H9 (cell line): ENCODE results near the gene ENPP1. TPM values are rescaled to one million over a fixed set of nuclear protein-coding genes. Genes with fewer than 3 reads are reported as not detected.
"Not testable (repeated sequence)": the region's sequence is repeated elsewhere in the genome, so short reads cannot be mapped to it uniquely, and the experiment has no call there.

ENCODE experiments used
- DNase-seq: peaks from one replicate; pipeline ENCODE4 v3.0.0-alpha.2; 2017
- H2AFZ ChIP-seq: one replicate; pipeline ENCODE4 v1.6.1; 2013; ENCODE audit warnings: mild to moderate bottlenecking, low read length, control low read depth, moderate library complexity
- H2AK5ac ChIP-seq: 2 replicates; pipeline ENCODE4 v1.6.1; 2013; ENCODE audit warnings: low read length, control low read depth, mixed read lengths; ENCODE audit not compliant: insufficient read length
- H2BK120ac ChIP-seq: one replicate; pipeline ENCODE4 v1.6.1; 2013; ENCODE audit warnings: low read depth, mild to moderate bottlenecking, low read length, control low read depth, inconsistent platforms; ENCODE audit not compliant: poor library complexity, severe bottlenecking
- H2BK12ac ChIP-seq: 2 replicates; pipeline ENCODE4 v1.6.1; 2013; ENCODE audit warnings: low read length, control low read depth, mixed read lengths, low read depth; ENCODE audit not compliant: insufficient read length
- H2BK15ac ChIP-seq: 2 replicates; pipeline ENCODE4 v1.6.1; 2013; ENCODE audit warnings: low read depth, low read length, control low read depth
- H2BK20ac ChIP-seq: one replicate; pipeline ENCODE4 v1.6.1; 2013; ENCODE audit warnings: low read depth, mild to moderate bottlenecking, low read length, control low read depth, inconsistent platforms; ENCODE audit not compliant: poor library complexity, severe bottlenecking
- H2BK5ac ChIP-seq: 2 replicates; pipeline ENCODE4 v1.6.1; 2013; ENCODE audit warnings: low read length, control low read depth, mixed read lengths; ENCODE audit not compliant: insufficient read length
- H3K14ac ChIP-seq: 2 replicates; pipeline ENCODE4 v1.6.1; 2013; ENCODE audit warnings: low read length, control low read depth; ENCODE audit not compliant: insufficient read depth
- H3K18ac ChIP-seq: 2 replicates; pipeline ENCODE4 v1.6.1; 2013; ENCODE audit warnings: low read depth, mild to moderate bottlenecking, mixed read lengths, low read length, control low read depth; ENCODE audit not compliant: insufficient read length
- H3K23ac ChIP-seq: 2 replicates; pipeline ENCODE4 v1.6.1; 2013; ENCODE audit warnings: low read length, control low read depth, mixed read lengths, low read depth; ENCODE audit not compliant: insufficient read length
- H3K23me2 ChIP-seq: 2 replicates; pipeline ENCODE4 v1.6.1; 2013; ENCODE audit warnings: low read depth, mild to moderate bottlenecking, mixed read lengths, low read length, control low read depth; ENCODE audit not compliant: insufficient read length, poor library complexity, severe bottlenecking
- H3K27ac ChIP-seq: 2 replicates; pipeline ENCODE4 v1.5.1; 2013; ENCODE audit warnings: low read length, control low read depth, mixed read lengths, low read depth; ENCODE audit not compliant: insufficient read length
- H3K27me3 ChIP-seq: 2 replicates; pipeline ENCODE4 v1.6.1; 2013; ENCODE audit warnings: low read length, control low read depth, inconsistent platforms; ENCODE audit not compliant: insufficient read depth
- H3K4ac ChIP-seq: 2 replicates; pipeline ENCODE4 v1.6.1; 2013; ENCODE audit warnings: low read depth, mild to moderate bottlenecking, control low read depth, inconsistent platforms, low read length, moderate library complexity
- H3K4me1 ChIP-seq: 2 replicates; pipeline ENCODE4 v1.6.1; 2013; ENCODE audit warnings: low read length, control low read depth, inconsistent platforms; ENCODE audit not compliant: insufficient read depth
- H3K4me2 ChIP-seq: 2 replicates; pipeline ENCODE4 v1.6.1; 2013; ENCODE audit warnings: low read length, control low read depth, mixed read lengths; ENCODE audit not compliant: insufficient read length, insufficient read depth
- H3K56ac ChIP-seq: 2 replicates; pipeline ENCODE4 v1.6.1; 2013; ENCODE audit warnings: low read depth, mild to moderate bottlenecking, mixed read lengths, low read length, control low read depth; ENCODE audit not compliant: insufficient read length
- H3K79me1 ChIP-seq: 2 replicates; pipeline ENCODE4 v1.6.1; 2013; ENCODE audit warnings: low read depth, mild to moderate bottlenecking, moderate library complexity, low read length, control low read depth, inconsistent platforms; ENCODE audit not compliant: insufficient read depth, poor library complexity, severe bottlenecking
- H3K79me2 ChIP-seq: 2 replicates; pipeline ENCODE4 v1.6.1; 2013; ENCODE audit warnings: low read length, control low read depth, inconsistent platforms; ENCODE audit not compliant: insufficient read depth
- H3K9ac ChIP-seq: 2 replicates; pipeline ENCODE4 v1.6.1; 2013; ENCODE audit warnings: low read length, control low read depth, mixed read lengths; ENCODE audit not compliant: insufficient read length; ENCODE audit errors: extremely low read depth
- H3K9me3 ChIP-seq: one replicate; pipeline ENCODE4 v1.6.1; 2013; ENCODE audit warnings: low read depth, low read length, inconsistent platforms; ENCODE audit not compliant: control insufficient read depth
- H3T11ph ChIP-seq: one replicate; pipeline ENCODE4 v1.6.1; 2013; ENCODE audit warnings: mild to moderate bottlenecking, low read length, control low read depth, inconsistent platforms
- H4K20me1 ChIP-seq: one replicate; pipeline ENCODE4 v1.6.1; 2013; ENCODE audit not compliant: control insufficient read depth, insufficient read length, insufficient read depth
- H4K5ac ChIP-seq: 2 replicates; pipeline ENCODE4 v1.6.1; 2013; ENCODE audit warnings: low read depth, mild to moderate bottlenecking, mixed read lengths, low read length, control low read depth; ENCODE audit not compliant: insufficient read length
- H4K8ac ChIP-seq: replicated peaks from 2 replicates; pipeline ENCODE4 v1.6.1; 2013; ENCODE audit warnings: low read length, control low read depth, mixed read lengths, low read depth; ENCODE audit not compliant: insufficient read length
- H4K91ac ChIP-seq: 2 replicates; pipeline ENCODE4 v1.6.1; 2013; ENCODE audit warnings: low read depth, mild to moderate bottlenecking, moderate library complexity, mixed read lengths, low read length, control low read depth; ENCODE audit not compliant: insufficient read length
- H3K27ac Mint-ChIP-seq, 3 experiments: 2 replicates in 2 of 3; 3 replicates in 1 of 3; pipeline ENCODE4 v1.8.0; 2020 to 2021; ENCODE audit warnings: mixed read lengths in 3 of 3, mild to moderate bottlenecking in 1 of 3, moderate library complexity in 1 of 3
- H3K27me3 Mint-ChIP-seq: 2 replicates; pipeline ENCODE4 v1.8.0; 2021; ENCODE audit warnings: low read depth, mild to moderate bottlenecking, moderate library complexity, mixed read lengths
- H3K36me3 Mint-ChIP-seq, 3 experiments: 2 replicates in 2 of 3; 3 replicates in 1 of 3; pipeline ENCODE4 v1.8.0; 2020 to 2021; ENCODE audit warnings: low read depth in 3 of 3, mixed read lengths in 3 of 3; ENCODE audit not compliant: insufficient read depth in 1 of 3
- H3K4me1 Mint-ChIP-seq, 2 experiments: 2 replicates each; pipeline ENCODE4 v1.8.0; 2020; ENCODE audit warnings: mixed read lengths in 2 of 2
- H3K4me3 Mint-ChIP-seq, 2 experiments: 2 replicates in 1 of 2; 3 replicates in 1 of 2; pipeline ENCODE4 v1.8.0; 2020 to 2021; ENCODE audit warnings: mild to moderate bottlenecking in 2 of 2, mixed read lengths in 2 of 2, moderate library complexity in 1 of 2
- H3K9me3 Mint-ChIP-seq, 2 experiments: 2 replicates in 1 of 2; 3 replicates in 1 of 2; pipeline ENCODE4 v1.8.0; 2020; ENCODE audit warnings: mild to moderate bottlenecking in 2 of 2, mixed read lengths in 2 of 2, moderate library complexity in 1 of 2
- WGBS: extraction: QIAGEN DNeasy Blood & Tissue Kit; methylation state at CpG from one replicate; pipeline ENCODE4 v1.1.7; 2013; ENCODE audit warnings: missing lambda C conversion rate, low lambda C conversion rate, mixed read lengths; ENCODE audit not compliant: insufficient read length; ENCODE audit errors: extremely low coverage; 5-methylcytosine and 5-hydroxymethylcytosine counted together
- total RNA-seq: library from RNA; stranded (reverse); gene quantifications from 2 replicates; pipeline ENCODE4 v1.2.1, GENCODE V29; 2021
- TF ChIP-seq, protein P1 (sequence below): fragments of 200-600 bp; sonication (generic); conservative IDR thresholded peaks from 3 replicates; pipeline ENCODE4 v1.8.0; 2021; ENCODE audit warnings: antibody characterized with exemption, mild to moderate bottlenecking

The ENPP1 gene
- total RNA-seq, 1 experiment from 2014 or later: 22.5 TPM

DNA sequence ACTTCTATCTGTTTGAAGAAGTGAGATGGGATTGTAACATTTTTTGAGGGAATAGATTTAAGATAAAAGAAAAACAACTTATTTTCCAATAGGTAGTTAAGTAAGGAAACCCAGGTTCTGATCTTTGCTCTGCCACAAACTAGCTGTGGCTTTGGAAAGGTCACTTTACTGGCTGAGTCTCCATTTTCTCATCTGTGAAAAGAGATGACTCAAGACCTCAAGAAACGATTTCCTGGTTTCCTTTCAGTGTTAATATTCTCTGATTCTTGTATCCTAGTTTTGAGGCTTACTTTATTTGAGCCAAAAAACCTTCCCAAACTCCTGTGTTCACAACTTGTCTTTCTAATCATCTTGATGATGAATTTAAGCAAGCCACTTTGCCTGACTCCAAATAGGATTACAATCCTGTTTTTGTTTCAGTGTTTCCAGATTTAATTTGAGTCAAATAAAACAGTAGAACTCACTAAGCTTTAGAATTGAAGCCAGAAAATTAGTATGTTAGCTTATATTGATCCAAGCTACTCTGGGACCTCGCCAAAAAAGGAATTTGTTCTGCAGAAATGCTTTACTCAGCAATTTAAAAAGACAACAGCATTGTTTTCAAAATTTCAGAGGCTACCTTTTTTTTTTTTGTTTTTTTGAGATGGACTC is 51.1 kb downstream of the ENPP1 start:
- H2BK20ac ChIP-seq: no peak overlapping the region
- H3K9me3 Mint-ChIP-seq: no peaks in the 10 kb centered on the region
- H4K5ac ChIP-seq: no peak overlapping the region
- H3K4me2 ChIP-seq: no peak overlapping the region
- H3K56ac ChIP-seq: no peak overlapping the region
- H3T11ph ChIP-seq: no peak overlapping the region
- H2BK12ac ChIP-seq: no peak overlapping the region
- no peaks in the 10 kb centered on the region for H4K20me1 ChIP-seq
- H3K4ac ChIP-seq: no peak overlapping the region
- no CpG with 5 or more reads among the region's 2 CpGs for WGBS
- no peak for DNase-seq
- TF ChIP-seq, protein P1, sequence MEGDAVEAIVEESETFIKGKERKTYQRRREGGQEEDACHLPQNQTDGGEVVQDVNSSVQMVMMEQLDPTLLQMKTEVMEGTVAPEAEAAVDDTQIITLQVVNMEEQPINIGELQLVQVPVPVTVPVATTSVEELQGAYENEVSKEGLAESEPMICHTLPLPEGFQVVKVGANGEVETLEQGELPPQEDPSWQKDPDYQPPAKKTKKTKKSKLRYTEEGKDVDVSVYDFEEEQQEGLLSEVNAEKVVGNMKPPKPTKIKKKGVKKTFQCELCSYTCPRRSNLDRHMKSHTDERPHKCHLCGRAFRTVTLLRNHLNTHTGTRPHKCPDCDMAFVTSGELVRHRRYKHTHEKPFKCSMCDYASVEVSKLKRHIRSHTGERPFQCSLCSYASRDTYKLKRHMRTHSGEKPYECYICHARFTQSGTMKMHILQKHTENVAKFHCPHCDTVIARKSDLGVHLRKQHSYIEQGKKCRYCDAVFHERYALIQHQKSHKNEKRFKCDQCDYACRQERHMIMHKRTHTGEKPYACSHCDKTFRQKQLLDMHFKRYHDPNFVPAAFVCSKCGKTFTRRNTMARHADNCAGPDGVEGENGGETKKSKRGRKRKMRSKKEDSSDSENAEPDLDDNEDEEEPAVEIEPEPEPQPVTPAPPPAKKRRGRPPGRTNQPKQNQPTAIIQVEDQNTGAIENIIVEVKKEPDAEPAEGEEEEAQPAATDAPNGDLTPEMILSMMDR: no peak
- peaks cover 12 to 19% of the 10 kb centered on the region in 2 experiments for H3K4me1 Mint-ChIP-seq
- no peaks in the 10 kb centered on the region for H3K4me1 ChIP-seq
- H3K27ac ChIP-seq: no peak overlapping the region
- H3K23me2 ChIP-seq: no peaks in the 10 kb centered on the region
- no peaks in the 10 kb centered on the region for H3K27me3 ChIP-seq
- no peak overlapping the region for H2BK5ac ChIP-seq
- no peaks in the 10 kb centered on the region for H3K79me2 ChIP-seq
- peak overlapping the region in 1 of 3 experiments; percentile 41; a peak in 1 of 7 replicates for H3K27ac Mint-ChIP-seq
- H2BK15ac ChIP-seq: no peak overlapping the region
- H3K9ac ChIP-seq: no peak overlapping the region
- no peak overlapping the region for H4K91ac ChIP-seq
- H3K27me3 Mint-ChIP-seq: no peaks in the 10 kb centered on the region
- peaks cover 34 to 37% (median 35%) of the 10 kb centered on the region in 3 experiments for H3K36me3 Mint-ChIP-seq
- no peaks in the 10 kb centered on the region for H3K9me3 ChIP-seq
- no peak overlapping the region for H4K8ac ChIP-seq
- no peak overlapping the region for H3K4me3 Mint-ChIP-seq
- H2BK120ac ChIP-seq: no peak overlapping the region
- H3K18ac ChIP-seq: no peak overlapping the region
- no peak overlapping the region for H2AK5ac ChIP-seq
- H3K23ac ChIP-seq: no peak overlapping the region
- H3K79me1 ChIP-seq: no peaks in the 10 kb centered on the region
- H2AFZ ChIP-seq: no peak overlapping the region
- H3K14ac ChIP-seq: no peak overlapping the region

DNA sequence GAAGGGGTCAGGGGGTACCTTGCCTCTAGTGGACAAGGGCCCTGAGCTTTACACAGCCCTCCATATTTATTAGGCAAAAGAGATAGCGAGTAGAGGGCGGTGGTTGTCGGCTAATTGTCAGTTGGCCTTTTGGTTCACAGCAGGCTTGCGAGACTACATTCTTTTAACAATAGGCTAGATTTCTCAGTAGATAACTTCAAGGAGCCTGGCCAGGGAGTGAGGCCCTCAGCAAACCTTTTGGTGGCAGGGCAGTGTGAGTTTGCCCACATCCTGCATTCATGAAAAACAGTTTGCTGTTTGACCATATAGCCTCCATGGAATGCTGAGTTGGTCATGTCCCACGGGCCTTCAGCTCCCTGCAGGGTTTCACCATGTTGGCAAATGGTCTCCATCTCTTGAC is 51.8 kb downstream of the ENPP1 start:
- H3K4me3 Mint-ChIP-seq, H3K27me3 Mint-ChIP-seq, H3K18ac ChIP-seq, H3K27ac ChIP-seq, H4K91ac ChIP-seq, H3K4me1 ChIP-seq, H3K14ac ChIP-seq, H3K4ac ChIP-seq, H3K9ac ChIP-seq, H2BK120ac ChIP-seq, H2BK15ac ChIP-seq, H3K4me2 ChIP-seq, H4K8ac ChIP-seq, H2BK12ac ChIP-seq, H3K9me3 Mint-ChIP-seq, H2BK5ac ChIP-seq, H3K79me2 ChIP-seq, H2AFZ ChIP-seq, H4K5ac ChIP-seq, H3K9me3 ChIP-seq, H3K23me2 ChIP-seq, H3K23ac ChIP-seq, H3K27me3 ChIP-seq, H3K56ac ChIP-seq, H3K79me1 ChIP-seq, H2BK20ac ChIP-seq, H2AK5ac ChIP-seq, H3T11ph ChIP-seq, H4K20me1 ChIP-seq: not testable (repeated sequence)
- no CpG with 5 or more reads among the region's 5 CpGs for whole genome bisulfite sequencing
- H3K36me3 Mint-ChIP-seq: peaks cover 33 to 35% (median 34%) of the 10 kb centered on the region in 3 experiments
- peak; percentile 48 for DNase-seq
- peaks cover 12 to 21% of the 10 kb centered on the region in 2 experiments for H3K4me1 Mint-ChIP-seq
- H3K27ac Mint-ChIP-seq: peak overlapping the region in 2 of 3 experiments; percentile 41 to 68; a peak in 2 of 7 replicates
